K562 (cell line): ENCODE data around the gene MACROH2A2. TPM values are rescaled to one million over a fixed set of nuclear protein-coding genes. Genes with fewer than 3 reads are reported as not detected.

Source experiments
- ATAC-seq: fragments of 200-7000 bp; cut with Tn5 transposase; 3 replicates; pipeline ENCODE4 v1.9.1; 2020; ENCODE audit warnings: moderate library complexity
- BruUV-seq: library from RNA; stranded (reverse); fragments of 400-500 nt; replicated peaks from 2 replicates; lab custom pipeline; 2021; lab: Mats Ljungman, UMichigan
- CTCF ChIA-PET: fragments of 300-600 bp; formaldehyde crosslinking; extraction: SDS; loops from one replicate; lab custom pipeline; 2021; ENCODE audit warnings: low intra/inter-chr PET ratio; lab: Yijun Ruan, JAX
- POLR2A ChIA-PET: fragments of 300-600, 350-650 bp; sonication (Branson Sonifier 250); formaldehyde crosslinking; extraction: SDS; loops from one replicate; lab custom pipeline; 2021; ENCODE audit warnings: antibody characterized with exemption, inconsistent platforms; lab: Yijun Ruan, JAX
- DNase-seq, 4 experiments: peaks; one replicate each; pipeline versions ENCODE4 v3.0.0 to v3.0.0-alpha.2; 2011 to 2018; ENCODE audit warnings: low spot score in 3 of 4, mixed read lengths in 3 of 4; ENCODE audit errors: extremely low read depth in 1 of 4
- FAIRE-seq: peaks from 2 replicates; lab custom pipeline; 2011; peaks lifted over from hg19 to GRCh38; lab: Jason Lieb, UNC
- H2AFZ ChIP-seq: 2 replicates; pipeline ENCODE4 v1.6.0; 2011; ENCODE audit warnings: low read depth, low read length, control low read depth, inconsistent platforms
- H3K27ac ChIP-seq: fragments of 200-600 bp; 3 replicates; pipeline ENCODE4 v1.8.0; 2011; ENCODE audit warnings: low read depth, mild to moderate bottlenecking, control low read depth, inconsistent platforms, low read length, moderate library complexity, mixed read lengths; ENCODE audit errors: extremely low read depth
- H3K27me3 ChIP-seq, 2 experiments: fragments of 300-600 bp in 1 of 2; 2 replicates in 1 of 2; 3 replicates in 1 of 2; pipeline versions ENCODE4 v1.6.0 to v1.8.0; 2011; ENCODE audit warnings: inconsistent platforms in 2 of 2, low read length in 2 of 2, mild to moderate bottlenecking in 1 of 2, mixed read lengths in 1 of 2, moderate library complexity in 1 of 2; ENCODE audit not compliant: control insufficient read depth in 2 of 2, insufficient read depth in 2 of 2
- H3K36me3 ChIP-seq: fragments of 300-600 bp; 3 replicates; pipeline ENCODE4 v1.8.0; 2011; ENCODE audit warnings: mild to moderate bottlenecking, low read length, inconsistent platforms; ENCODE audit not compliant: control insufficient read depth, insufficient read depth
- H3K4me1 ChIP-seq, 2 experiments: fragments of 200-600 bp in 1 of 2; replicated peaks in 1 of 2; 2 replicates in 1 of 2; 3 replicates in 1 of 2; pipeline versions ENCODE4 v1.5.1 to v1.8.0; 2011; ENCODE audit warnings: inconsistent platforms in 2 of 2, low read length in 2 of 2, mild to moderate bottlenecking in 1 of 2, mixed read lengths in 1 of 2, moderate library complexity in 1 of 2; ENCODE audit not compliant: control insufficient read depth in 2 of 2, insufficient read depth in 2 of 2
- H3K4me2 ChIP-seq: 2 replicates; pipeline ENCODE4 v1.6.1; 2011; ENCODE audit warnings: low read length, control low read depth, inconsistent platforms, mixed read lengths; ENCODE audit not compliant: insufficient read depth
- H3K4me3 ChIP-seq: fragments of 200-600 bp; sonication (generic), shearing (Covaris generic); 2 replicates; pipeline ENCODE4 v1.5.1; 2016; ENCODE audit warnings: control low read depth, inconsistent platforms
- H3K79me2 ChIP-seq: fragments of 200-600 bp; 3 replicates; pipeline ENCODE4 v1.8.0; 2011; ENCODE audit warnings: low read length, inconsistent platforms; ENCODE audit not compliant: control insufficient read depth, insufficient read depth
- H3K9ac ChIP-seq, 2 experiments: 2 replicates each; pipeline versions ENCODE4 v1.6.0 to v1.6.1; 2011; ENCODE audit warnings: low read depth in 2 of 2, low read length in 2 of 2, control low read depth in 1 of 2, inconsistent platforms in 1 of 2, mild to moderate bottlenecking in 1 of 2, mixed read lengths in 1 of 2; ENCODE audit not compliant: insufficient read depth in 1 of 2
- H3K9me1 ChIP-seq: one replicate; pipeline ENCODE4 v1.6.0; 2011; ENCODE audit warnings: inconsistent platforms, mild to moderate bottlenecking, low read length, moderate library complexity; ENCODE audit not compliant: control insufficient read depth, insufficient read depth
- H3K9me3 ChIP-seq: replicated peaks from 2 replicates; pipeline ENCODE4 v1.5.1; 2011; ENCODE audit warnings: low read depth, low read length, inconsistent platforms; ENCODE audit not compliant: control insufficient read depth, insufficient read depth
- H4K20me1 ChIP-seq: replicated peaks from 2 replicates; pipeline ENCODE4 v1.6.1; 2011; ENCODE audit warnings: low read length, inconsistent platforms, mixed read lengths; ENCODE audit not compliant: control insufficient read depth, insufficient read depth
- CREB5 ChIP-seq: fragments of 250-450 bp; sonication (Bioruptor Pico); IDR thresholded peaks from 2 replicates; pipeline ENCODE4 v1.5.0; 2020; ENCODE audit warnings: mild to moderate bottlenecking
- CREM ChIP-seq: IDR thresholded peaks from 2 replicates; pipeline ENCODE4 v1.6.1; 2014; ENCODE audit warnings: antibody characterized with exemption, low read depth
- GABPA ChIP-seq: fragments of 200-800 bp; sonication (Bioruptor generic); conservative IDR thresholded peaks from 2 replicates; pipeline ENCODE4 v1.6.1; 2016; ENCODE audit warnings: low read depth, missing genetic modification characterization, missing compliant biosample characterization
- NFIC ChIP-seq: fragments of 450-650 bp; IDR thresholded peaks from 2 replicates; pipeline ENCODE4 v1.6.1; 2017; ENCODE audit warnings: mild to moderate bottlenecking, inconsistent platforms
- PRMT5 ChIP-seq: sonication (generic); formaldehyde crosslinking; IDR thresholded peaks from 2 replicates; pipeline ENCODE4 v1.5.0; 2020; ENCODE audit warnings: missing genetic modification reagents
- RBM25 ChIP-seq: fragments of 200-400 bp; formaldehyde crosslinking; IDR thresholded peaks from 2 replicates; pipeline ENCODE4 v1.6.1; 2018; ENCODE audit warnings: low read length, low read depth, moderate library complexity; ENCODE audit not compliant: severe bottlenecking
- SMAD1 ChIP-seq: fragments of 150-350 bp; IDR thresholded peaks from 2 replicates; pipeline ENCODE4 v1.6.1; 2014; ENCODE audit warnings: low read length, low read depth; ENCODE audit not compliant: partially characterized antibody
- ZBTB1 ChIP-seq: sonication (generic); formaldehyde crosslinking; IDR thresholded peaks from 2 replicates; pipeline ENCODE4 v1.8.1; 2023; ENCODE audit warnings: missing genetic modification reagents, low read depth, mild to moderate bottlenecking, borderline replicate concordance
- ZBTB26 ChIP-seq: fragments of 450-650 bp; formaldehyde crosslinking; IDR thresholded peaks from 2 replicates; pipeline ENCODE4 v1.4.0; 2022; ENCODE audit warnings: missing genetic modification characterization
- ZBTB9 ChIP-seq: fragments of 450-650 bp; formaldehyde crosslinking; IDR thresholded peaks from 2 replicates; pipeline ENCODE4 v1.4.0; 2020; ENCODE audit warnings: mild to moderate bottlenecking, moderate library complexity
- ZNF212 ChIP-seq: fragments of 450-650 bp; formaldehyde crosslinking; IDR thresholded peaks from 2 replicates; pipeline ENCODE4 v1.4.0; 2020; ENCODE audit warnings: mild to moderate bottlenecking
- ZNF518B ChIP-seq: fragments of 250-450 bp; sonication (Bioruptor Pico); IDR thresholded peaks from 2 replicates; pipeline ENCODE4 v1.5.0; 2021; ENCODE audit warnings: mild to moderate bottlenecking, moderate library complexity
- ZNF695 ChIP-seq: fragments of 450-650 bp; formaldehyde crosslinking; IDR thresholded peaks from 2 replicates; pipeline ENCODE4 v1.4.0; 2020; ENCODE audit warnings: mild to moderate bottlenecking, moderate library complexity
- ZNF764 ChIP-seq: fragments of 250-450 bp; sonication (Bioruptor Pico); IDR thresholded peaks from 2 replicates; pipeline ENCODE4 v1.4.0; 2020; ENCODE audit warnings: low read depth, mild to moderate bottlenecking, moderate library complexity
- WGBS: fragments of 100-300 bp; shearing (Covaris generic); methylation state at CpG from one replicate; pipeline ENCODE4 v1.1.6; 2016; ENCODE audit warnings: low coverage, mixed read lengths; ENCODE audit not compliant: insufficient coverage; ENCODE audit errors: missing lambda C conversion rate; 5-methylcytosine and 5-hydroxymethylcytosine counted together
- in situ Hi-C: fragments of 300-500 bp; cut with MboI; formaldehyde crosslinking; loops from 4 replicates; pipeline ENCODE4 v1.15.0; 2018; ENCODE audit warnings: inconsistent platforms, mixed read lengths
- intact Hi-C: fragments of 100-400 bp; cut with micrococcal nuclease; formaldehyde crosslinking; loops from 2 replicates; pipeline ENCODE4 v1.14.2; 2022
- polyA plus RNA-seq, 8 experiments: library from polyadenylated mRNA; depleted of rRNA in 4 of 8; stranded (reverse) in 5 of 8; unstranded in 3 of 8; fragments of >200 nt; fragmentation: Nextera tagmentation in 2 of 8; fragmentation: Illumina TruSeq in 1 of 8; extraction: Ambion mirVana in 2 of 8; extraction: Trizol in 1 of 8; gene quantifications; 2 replicates each; pipeline versions ENCODE4 v1.2.1 to v1.2.3, GENCODE V29; 2011 to 2014; ENCODE audit warnings: inconsistent platforms in 1 of 8, missing spikeins in 1 of 8
- total RNA-seq, 7 experiments: library from RNA; depleted of rRNA in 6 of 7; stranded (reverse); fragments of >200 nt in 6 of 7; fragmentation: Illumina TruSeq in 2 of 7; extraction: Trizol in 2 of 7; gene quantifications; 2 replicates each; pipeline versions ENCODE4 v1.2.1 to v1.2.3, GENCODE V29; 2011 to 2021; ENCODE audit warnings: low replicate concordance in 1 of 7

Gene MACROH2A2
- total and polyA plus RNA-seq, 9 of the 15 experiments (the other 6 are each of a cell fraction or from before 2014, with no cell fraction given) = 0.07 TPM; not detected in 8

- Histone ChIP-seq H4K20me1 (no peaks in the 10 kb centered on the region), H3K27me3 (peaks cover 17 to 30% of the 10 kb centered on the region in 2 experiments), H3K79me2 (no peaks in the 10 kb centered on the region), H3K4me1 (peaks cover 0 to 16% of the 10 kb centered on the region in 2 experiments; a peak in 1 of 5 replicates), H3K9ac (no peak overlapping the region), H3K36me3 (no peaks in the 10 kb centered on the region), H3K4me3 (no peak overlapping the region), H2AFZ (no peak overlapping the region), H3K4me2 (no peak overlapping the region), H3K9me3 (no peaks in the 10 kb centered on the region), H3K9me1 (no peaks in the 10 kb centered on the region), H3K27ac (no peak overlapping the region)
- no peak for FAIRE-seq
- WGBS = 1% methylated on average over 4 of the region's 4 CpGs
- CTCF ChIA-PET = no interaction called here
- no TSS peak for BruUV-seq
- POLR2A ChIA-PET = interaction anchor here (0.7 to 1.6 kb wide), 2 partner anchors 11 to 17 kb away, joined by 4 read pairs; no protein-coding TSS in a partner anchor
- no peak for DNase-seq
- in situ Hi-C loops = no loop called here
- no peak for ATAC-seq
- TF ChIP-seq ZBTB9 (CRISPR knock-in tag) (no peak), SMAD1 (no peak), ZNF212 (CRISPR knock-in tag) (no peak), ZNF764 (CRISPR knock-in tag) (no peak), ZNF695 (CRISPR knock-in tag) (no peak), CREB5 (CRISPR knock-in tag) (no peak), ZNF518B (CRISPR knock-in tag) (no peak), RBM25 (no peak), PRMT5 (CRISPR knock-in tag) (no peak), ZBTB1 (no peak), NFIC (no peak), ZBTB26 (no peak), CREM (no peak), GABPA (tag) (no peak)
- intact Hi-C loops = no loop called here
Measured at GRCh38 chr10:70057306-70057705, 4.7 kb downstream of the MACROH2A2 start.
